HG02943 (cell line): ENCODE results near the gene DAD1.
"Not testable (repeated sequence)": the region's sequence is repeated elsewhere in the genome, so short reads cannot be mapped to it uniquely, and the experiment has no call there.

Experiments used
- ATAC-seq: cut with Tn5 transposase; IDR thresholded peaks from one replicate; pipeline ENCODE4 v1.9.1; 2021; ENCODE audit warnings: mild to moderate bottlenecking, low read depth, moderate library complexity; ENCODE audit not compliant: unreplicated experiment

Gene DAD1

GRCh38 chr14:22554498-22555383 is 34.3 kb downstream of the DAD1 start:
- no peak for ATAC-seq

DNA sequence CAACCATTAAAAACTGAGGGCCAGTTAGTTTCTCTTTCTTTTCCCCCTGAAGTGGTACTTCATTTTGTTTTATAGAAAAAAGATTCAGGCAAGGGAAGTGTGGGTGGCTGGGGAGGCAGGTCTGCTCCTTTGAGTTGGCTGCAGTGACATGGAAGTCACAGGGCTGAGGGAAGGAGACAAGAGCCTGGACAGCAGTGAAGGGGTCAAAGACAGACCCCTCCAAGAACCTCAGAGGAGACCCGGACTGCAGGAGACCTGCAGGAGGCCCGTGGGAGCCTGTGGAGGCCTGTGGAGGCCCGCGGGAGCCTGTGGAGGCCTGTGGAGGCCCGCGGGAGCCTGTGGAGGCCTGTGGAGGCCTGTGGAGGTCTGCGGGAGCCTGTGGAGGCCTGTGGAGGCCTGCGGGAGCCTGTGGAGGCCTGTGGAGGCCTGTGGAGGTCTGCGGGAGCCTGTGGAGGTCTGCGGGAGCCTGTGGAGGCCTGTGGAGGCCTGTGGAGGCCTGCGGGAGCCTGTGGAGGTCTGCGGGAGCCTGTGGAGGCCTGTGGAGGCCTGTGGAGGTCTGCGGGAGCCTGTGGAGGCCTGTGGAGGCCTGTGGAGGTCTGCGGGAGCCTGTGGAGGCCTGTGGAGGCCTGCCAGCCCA is 35.0 kb downstream of the DAD1 start:
- not testable (repeated sequence) for ATAC-seq

GRCh38 chr14:22553445-22553844 is 35.6 kb downstream of the DAD1 start:
- ATAC-seq = no peak

GRCh38 chr14:22552827-22553076 is 36.3 kb downstream of the DAD1 start:
- ATAC-seq = no peak

- ATAC-seq = no peak
Measured at GRCh38 chr14:22552001-22552826, 36.8 kb downstream of the DAD1 start.

GRCh38 chr14:22551605-22551997 is 37.4 kb downstream of the DAD1 start:
- ATAC-seq = no peak

DNA sequence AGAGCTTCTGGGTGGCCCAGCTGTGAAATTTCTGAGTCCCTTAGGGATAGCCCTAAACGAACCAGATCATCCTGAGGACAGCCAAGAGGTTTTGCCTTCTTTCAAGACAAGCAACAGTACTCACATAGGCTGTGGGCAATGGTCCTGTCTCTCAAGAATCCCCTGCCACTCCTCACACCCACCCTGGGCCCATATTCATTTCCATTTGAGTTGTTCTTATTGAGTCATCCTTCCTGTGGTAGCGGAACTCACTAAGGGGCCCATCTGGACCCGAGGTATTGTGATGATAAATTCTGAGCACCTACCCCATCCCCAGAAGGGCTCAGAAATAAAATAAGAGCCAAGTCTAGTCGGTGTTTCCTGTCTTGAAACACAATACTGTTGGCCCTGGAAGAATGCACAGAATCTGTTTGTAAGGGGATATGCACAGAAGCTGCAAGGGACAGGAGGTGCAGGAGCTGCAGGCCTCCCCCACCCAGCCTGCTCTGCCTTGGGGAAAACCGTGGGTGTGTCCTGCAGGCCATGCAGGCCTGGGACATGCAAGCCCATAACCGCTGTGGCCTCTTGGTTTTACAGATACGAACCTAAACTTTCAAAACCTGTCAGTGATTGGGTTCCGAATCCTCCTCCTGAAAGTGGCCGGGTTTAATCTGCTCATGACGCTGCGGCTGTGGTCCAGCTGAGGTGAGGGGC is 38.9 kb downstream of the DAD1 start:
- ATAC-seq = no peak

DNA sequence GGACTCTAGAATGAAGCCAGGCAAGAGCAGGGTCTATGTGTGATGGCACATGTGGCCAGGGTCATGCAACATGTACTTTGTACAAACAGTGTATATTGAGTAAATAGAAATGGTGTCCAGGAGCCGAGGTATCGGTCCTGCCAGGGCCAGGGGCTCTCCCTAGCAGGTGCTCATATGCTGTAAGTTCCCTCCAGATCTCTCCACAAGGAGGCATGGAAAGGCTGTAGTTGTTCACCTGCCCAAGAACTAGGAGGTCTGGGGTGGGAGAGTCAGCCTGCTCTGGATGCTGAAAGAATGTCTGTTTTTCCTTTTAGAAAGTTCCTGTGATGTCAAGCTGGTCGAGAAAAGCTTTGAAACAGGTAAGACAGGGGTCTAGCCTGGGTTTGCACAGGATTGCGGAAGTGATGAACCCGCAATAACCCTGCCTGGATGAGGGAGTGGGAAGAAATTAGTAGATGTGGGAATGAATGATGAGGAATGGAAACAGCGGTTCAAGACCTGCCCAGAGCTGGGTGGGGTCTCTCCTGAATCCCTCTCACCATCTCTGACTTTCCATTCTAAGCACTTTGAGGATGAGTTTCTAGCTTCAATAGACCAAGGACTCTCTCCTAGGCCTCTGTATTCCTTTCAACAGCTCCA is 39.6 kb downstream of the DAD1 start:
- ATAC-seq = no peak

DNA sequence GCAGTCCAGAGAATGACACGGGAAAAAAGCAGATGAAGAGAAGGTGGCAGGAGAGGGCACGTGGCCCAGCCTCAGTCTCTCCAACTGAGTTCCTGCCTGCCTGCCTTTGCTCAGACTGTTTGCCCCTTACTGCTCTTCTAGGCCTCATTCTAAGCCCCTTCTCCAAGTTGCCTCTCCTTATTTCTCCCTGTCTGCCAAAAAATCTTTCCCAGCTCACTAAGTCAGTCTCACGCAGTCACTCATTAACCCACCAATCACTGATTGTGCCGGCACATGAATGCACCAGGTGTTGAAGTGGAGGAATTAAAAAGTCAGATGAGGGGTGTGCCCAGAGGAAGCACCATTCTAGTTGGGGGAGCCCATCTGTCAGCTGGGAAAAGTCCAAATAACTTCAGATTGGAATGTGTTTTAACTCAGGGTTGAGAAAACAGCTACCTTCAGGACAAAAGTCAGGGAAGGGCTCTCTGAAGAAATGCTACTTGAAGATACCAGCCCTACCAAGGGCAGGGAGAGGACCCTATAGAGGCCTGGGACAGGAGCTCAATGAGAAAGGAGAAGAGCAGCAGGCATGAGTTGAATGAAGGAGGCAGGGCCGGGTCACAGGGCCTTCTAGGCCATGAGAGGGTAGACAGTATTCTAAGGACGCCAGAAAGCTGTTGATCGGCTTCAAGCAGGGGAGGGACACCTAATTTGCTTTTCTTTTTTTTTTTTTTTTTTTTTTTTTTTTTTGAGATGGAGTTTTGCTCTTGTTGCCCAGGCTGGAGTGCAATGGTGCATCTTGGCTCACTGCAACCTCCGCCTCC is 40.9 kb downstream of the DAD1 start:
- ATAC-seq = no peak

GRCh38 chr14:22547313-22547947 is 41.6 kb downstream of the DAD1 start:
- ATAC-seq = no peak

DNA sequence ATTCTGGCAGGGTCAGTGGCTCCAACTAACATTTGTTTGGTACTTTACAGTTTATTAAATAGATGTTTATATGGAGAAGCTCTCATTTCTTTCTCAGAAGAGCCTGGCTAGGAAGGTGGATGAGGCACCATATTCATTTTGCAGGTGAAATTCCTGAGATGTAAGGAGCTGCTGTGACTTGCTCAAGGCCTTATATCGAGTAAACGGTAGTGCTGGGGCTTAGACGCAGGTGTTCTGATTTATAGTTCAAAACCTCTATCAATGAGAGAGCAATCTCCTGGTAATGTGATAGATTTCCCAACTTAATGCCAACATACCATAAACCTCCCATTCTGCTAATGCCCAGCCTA is 42.3 kb downstream of the DAD1 start:
- ATAC-seq = no peak

DNA sequence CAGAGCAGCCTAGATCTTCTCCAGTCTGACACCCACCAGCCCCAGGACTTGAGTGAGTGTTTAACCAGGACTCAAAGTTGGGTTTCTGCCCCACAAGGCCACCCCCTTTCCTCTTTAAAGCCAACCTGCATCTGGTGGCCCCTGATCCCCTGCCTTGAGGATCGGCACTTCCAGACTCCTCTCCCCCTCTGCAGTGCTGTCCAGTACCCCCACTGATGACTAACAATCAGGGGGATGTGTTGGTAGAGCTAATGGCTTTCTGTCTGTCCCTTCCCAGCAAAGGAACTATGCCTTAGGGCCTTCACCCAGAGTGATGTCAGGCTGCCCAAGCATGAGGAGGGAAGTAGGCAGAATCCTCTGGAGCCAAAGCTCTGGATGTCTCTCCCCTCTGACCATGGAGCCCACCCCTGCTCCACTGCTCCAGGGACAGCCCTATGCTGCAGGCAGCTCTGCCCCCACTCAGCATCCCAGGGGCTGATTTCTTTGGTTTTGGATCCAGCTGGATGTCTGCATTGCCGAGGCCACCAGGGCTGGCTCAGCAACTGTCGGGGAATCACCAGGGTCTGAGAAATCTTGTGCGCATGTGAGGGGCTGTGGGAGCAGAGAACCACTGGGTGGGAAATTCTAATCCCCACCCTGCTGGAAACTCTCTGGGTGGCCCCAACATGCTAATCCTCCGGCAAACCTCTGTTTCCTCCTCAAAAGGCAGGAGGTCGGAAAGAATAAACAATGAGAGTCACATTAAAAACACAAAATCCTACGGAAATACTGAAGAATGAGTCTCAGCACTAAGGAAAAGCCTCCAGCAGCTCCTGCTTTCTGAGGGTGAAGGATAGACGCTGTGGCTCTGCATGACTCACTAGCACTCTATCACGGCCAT is 42.9 kb downstream of the DAD1 start:
- ATAC-seq = no peak

DNA sequence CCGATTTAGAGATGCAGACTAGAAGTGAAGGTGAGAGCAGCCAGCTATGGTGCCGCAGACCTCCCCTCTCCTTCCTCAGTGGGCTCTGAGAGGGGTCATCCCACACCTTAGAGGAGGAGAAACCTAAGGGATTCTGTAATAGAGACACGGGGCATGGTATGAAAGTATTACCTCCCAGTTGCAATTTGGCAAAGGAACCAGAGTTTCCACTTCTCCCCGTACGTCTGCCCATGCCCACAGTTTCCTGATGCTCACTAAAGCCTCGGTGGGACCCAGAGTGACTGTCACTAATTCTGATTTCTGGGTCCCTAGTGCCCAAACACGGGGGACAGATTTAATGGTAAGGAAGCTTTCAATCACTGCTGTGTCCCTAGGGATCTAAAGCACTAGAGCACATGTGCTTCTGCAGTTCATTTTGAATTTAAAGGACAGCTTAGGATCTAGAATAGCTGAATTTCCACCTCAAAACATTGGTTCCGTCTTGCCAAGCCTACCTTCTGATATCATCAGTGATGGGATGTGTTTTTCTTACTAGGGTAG is 44.1 kb downstream of the DAD1 start:
- ATAC-seq = no peak

DNA sequence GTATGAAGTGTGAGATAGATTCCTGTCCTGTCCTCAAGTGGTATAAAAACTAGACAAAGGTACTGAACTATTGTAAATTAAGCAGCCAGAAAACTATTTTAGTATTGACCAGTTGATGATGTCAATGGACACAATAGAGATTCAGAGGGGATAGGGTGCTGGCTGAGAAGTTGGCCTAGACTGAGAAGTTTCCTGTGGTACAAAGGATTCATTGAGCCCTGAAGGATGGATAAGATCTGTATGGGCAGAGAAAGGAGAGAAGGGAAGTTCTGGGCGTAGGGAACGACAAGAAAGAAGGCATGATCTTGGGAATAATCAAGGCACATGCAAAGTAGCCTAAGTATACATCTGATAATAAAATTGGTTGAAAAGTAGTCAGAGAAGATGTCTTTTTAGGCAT is 44.6 kb downstream of the DAD1 start:
- no peak for ATAC-seq

DNA sequence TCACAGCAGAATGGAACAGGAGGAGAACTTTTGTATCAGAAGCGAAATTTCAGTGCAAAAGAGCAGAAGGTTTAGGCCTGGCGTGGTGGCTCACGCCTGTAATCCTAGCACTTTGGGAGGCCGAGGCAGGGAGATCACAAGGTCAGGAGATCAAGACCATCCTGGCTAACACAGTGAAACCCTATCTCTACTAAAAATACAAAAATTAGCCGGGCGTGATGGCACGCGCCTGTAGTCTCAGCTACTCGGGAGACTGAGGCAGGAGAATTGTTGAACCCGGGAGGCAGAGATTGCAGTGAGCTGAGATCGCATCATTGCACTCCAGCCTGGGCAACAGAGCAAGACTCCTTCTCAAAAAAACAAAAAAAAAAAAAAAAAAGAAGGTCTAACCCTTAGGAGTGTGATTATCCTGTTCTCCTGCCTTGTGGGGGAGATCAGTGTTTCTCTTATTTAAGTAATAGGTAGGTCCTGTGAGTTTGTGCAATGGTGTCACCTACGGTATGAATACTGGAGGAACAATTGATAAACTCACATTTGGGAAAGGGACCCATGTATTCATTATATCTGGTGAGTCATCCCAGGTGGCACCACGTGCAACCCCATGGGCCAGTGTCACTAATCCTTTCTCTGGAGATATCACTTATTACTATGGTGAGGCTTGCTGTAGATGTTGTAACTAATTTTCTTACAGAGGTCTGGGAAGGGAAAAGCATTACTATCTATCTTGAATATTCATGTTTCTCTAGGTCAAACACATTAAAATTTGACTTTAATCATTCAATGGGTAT is 45.3 kb downstream of the DAD1 start:
- not testable (repeated sequence) for ATAC-seq

DNA sequence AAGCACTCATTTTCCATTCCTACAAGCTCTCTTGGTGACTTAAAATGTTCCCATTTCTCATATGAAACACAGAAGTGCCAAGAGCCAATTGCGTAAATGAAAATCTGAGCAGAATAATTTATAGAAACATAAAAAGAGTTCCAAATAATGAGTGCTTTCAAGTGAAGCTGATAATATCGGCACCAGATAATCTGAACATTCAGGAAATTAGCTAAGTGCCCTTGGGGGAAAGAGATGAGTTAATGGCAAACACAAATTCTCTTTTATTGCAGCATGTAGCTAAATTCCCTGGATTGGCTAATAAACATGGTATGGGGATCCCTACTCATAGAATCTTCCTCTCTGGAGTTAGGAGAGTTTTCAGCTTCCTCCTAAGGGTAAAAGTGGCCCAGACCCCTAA is 46.7 kb downstream of the DAD1 start:
- ATAC-seq = no peak

- no peak for ATAC-seq
Measured at GRCh38 chr14:22541721-22542120, 47.3 kb downstream of the DAD1 start.
